ENCODE measurements around the gene ERMP1.

ERMP1 gene

GRCh38 chr9:5857928-5858327 is 25.0 kb upstream of the ERMP1 start:
- 0 out of 2 replicates have a peak, but pooled peaks cover 3% of the 10 kb centered on the region for H3K27me3 ChIP-seq (ENCODE audit: insufficient read depth, low read length)
- H3K79me2 ChIP-seq (ENCODE audit: insufficient read depth, low read length): no peaks in the 10 kb centered on the region
- H3F3A ChIP-seq (ENCODE audit: insufficient read depth, low read length): no peaks in the 10 kb centered on the region
- no peak for TF ChIP-seq EZH2 (IDR thresholded peaks at IDR 0.05; ENCODE audit: borderline replicate concordance, low read length)
- TF ChIP-seq CTCF (IDR thresholded peaks at IDR 0.05; ENCODE audit: low read length): no peak
- H3K4me2 ChIP-seq (ENCODE audit: low read length): no peak overlapping the region
- no peaks in the 10 kb centered on the region for H3K36me3 ChIP-seq (ENCODE audit: insufficient read depth, low read length)
- H3K27ac ChIP-seq (ENCODE audit: low read depth, low read length, poor library complexity, severe bottlenecking): no peak overlapping the region
- H3K9ac ChIP-seq (ENCODE audit: low read length): no peak overlapping the region
- H3K9me2 ChIP-seq (ENCODE audit: low read depth, low read length): no peaks in the 10 kb centered on the region
- H4K20me1 ChIP-seq (ENCODE audit: insufficient read depth, low read length): no peaks in the 10 kb centered on the region
- H2AFZ ChIP-seq (ENCODE audit: low read length): no peak overlapping the region
- H3K4me3 ChIP-seq (ENCODE audit: low read depth, low read length, poor library complexity, severe bottlenecking): no peak overlapping the region
- no peaks in the 10 kb centered on the region for H3K4me1 ChIP-seq (ENCODE audit: insufficient read depth, low read length, severe bottlenecking)
- H3K9me3 ChIP-seq (ENCODE audit: low read length): no peaks in the 10 kb centered on the region

DNA sequence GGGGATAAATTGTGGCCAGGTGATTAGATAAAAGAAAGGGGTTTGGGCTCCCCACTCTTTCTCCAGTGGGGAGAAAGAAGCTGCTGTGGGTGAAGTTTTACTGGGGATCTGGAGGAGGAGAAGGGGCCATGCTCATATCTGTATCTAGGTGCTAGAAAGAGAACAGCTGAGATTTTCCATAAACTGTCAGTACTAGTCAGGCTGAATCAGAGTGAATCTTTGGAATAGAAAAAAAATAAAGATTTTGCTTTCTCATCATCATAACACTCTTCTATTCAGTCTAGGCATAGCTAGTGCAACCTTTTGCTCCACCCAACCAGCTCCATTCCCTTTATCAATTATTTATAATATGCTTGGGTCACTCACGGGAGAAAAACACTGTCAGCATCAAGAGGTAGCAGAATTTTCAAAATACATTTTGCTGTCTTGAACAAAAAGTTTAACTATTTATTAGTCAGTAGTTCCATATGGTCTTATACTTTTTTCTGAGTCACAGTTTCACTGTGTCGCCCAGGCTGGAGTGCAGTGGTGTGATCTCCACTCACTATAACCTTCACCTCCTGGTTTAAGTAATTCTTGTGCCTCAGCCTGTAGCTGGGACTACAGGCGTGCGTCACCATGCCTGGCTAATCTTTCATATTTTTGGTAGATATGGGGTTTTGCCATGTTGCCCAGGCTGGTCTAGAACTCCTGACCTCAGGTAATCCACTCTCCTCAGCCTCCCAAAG is 21.3 kb upstream of the ERMP1 start:
- H3F3A ChIP-seq (ENCODE audit: insufficient read depth, low read length): no peaks in the 10 kb centered on the region
- 0 out of 2 replicates have a peak, but pooled peaks cover 3% of the 10 kb centered on the region for H3K27me3 ChIP-seq (ENCODE audit: insufficient read depth, low read length)
- no peaks in the 10 kb centered on the region for H4K20me1 ChIP-seq (ENCODE audit: insufficient read depth, low read length)
- H3K4me2 ChIP-seq (ENCODE audit: low read length): no peak overlapping the region
- no peak overlapping the region for H2AFZ ChIP-seq (ENCODE audit: low read length)
- H3K79me2 ChIP-seq (ENCODE audit: insufficient read depth, low read length): no peaks in the 10 kb centered on the region
- H3K9ac ChIP-seq (ENCODE audit: low read length): no peak overlapping the region
- H3K27ac ChIP-seq (ENCODE audit: low read depth, low read length, poor library complexity, severe bottlenecking): no peak overlapping the region
- no peak for TF ChIP-seq CTCF (IDR thresholded peaks at IDR 0.05; ENCODE audit: low read length)
- no peak for TF ChIP-seq EZH2 (IDR thresholded peaks at IDR 0.05; ENCODE audit: borderline replicate concordance, low read length)
- H3K9me2 ChIP-seq (ENCODE audit: low read depth, low read length): no peaks in the 10 kb centered on the region
- no peak overlapping the region for H3K4me3 ChIP-seq (ENCODE audit: low read depth, low read length, poor library complexity, severe bottlenecking)
- no peaks in the 10 kb centered on the region for H3K4me1 ChIP-seq (ENCODE audit: insufficient read depth, low read length, severe bottlenecking)
- no peaks in the 10 kb centered on the region for H3K9me3 ChIP-seq (ENCODE audit: low read length)
- H3K36me3 ChIP-seq (ENCODE audit: insufficient read depth, low read length): no peaks in the 10 kb centered on the region

- no peaks in the 10 kb centered on the region for H3K79me2 ChIP-seq (ENCODE audit: insufficient read depth, low read length)
- no peaks in the 10 kb centered on the region for H3K9me3 ChIP-seq (ENCODE audit: low read length)
- no peak overlapping the region for H3K9ac ChIP-seq (ENCODE audit: low read length)
- no peaks in the 10 kb centered on the region for H3K4me1 ChIP-seq (ENCODE audit: insufficient read depth, low read length, severe bottlenecking)
- H3K4me3 ChIP-seq (ENCODE audit: low read depth, low read length, poor library complexity, severe bottlenecking): no peak overlapping the region
- H3K27ac ChIP-seq (ENCODE audit: low read depth, low read length, poor library complexity, severe bottlenecking): no peak overlapping the region
- TF ChIP-seq CTCF (IDR thresholded peaks at IDR 0.05; ENCODE audit: low read length): no peak
- no peak for TF ChIP-seq EZH2 (IDR thresholded peaks at IDR 0.05; ENCODE audit: borderline replicate concordance, low read length)
- H3K4me2 ChIP-seq (ENCODE audit: low read length): no peak overlapping the region
- no peaks in the 10 kb centered on the region for H3F3A ChIP-seq (ENCODE audit: insufficient read depth, low read length)
- H2AFZ ChIP-seq (ENCODE audit: low read length): no peak overlapping the region
- H4K20me1 ChIP-seq (ENCODE audit: insufficient read depth, low read length): no peaks in the 10 kb centered on the region
- H3K36me3 ChIP-seq (ENCODE audit: insufficient read depth, low read length): no peaks in the 10 kb centered on the region
- 0 out of 2 replicates have a peak, but pooled peaks cover 3% of the 10 kb centered on the region for H3K27me3 ChIP-seq (ENCODE audit: insufficient read depth, low read length)
- H3K9me2 ChIP-seq (ENCODE audit: low read depth, low read length): no peaks in the 10 kb centered on the region
Measured at GRCh38 chr9:5853617-5854016, 20.7 kb upstream of the ERMP1 start.
